ENCODE measurements around the gene THEM4. TPM values are rescaled to one million over a fixed set of nuclear protein-coding genes. Genes with fewer than 3 reads are reported as not detected.
A peak's percentile ranks its signal among the peaks of the same experiment; 100 is the strongest.

The THEM4 gene
- total and polyA plus RNA-seq, 2 of the 8 experiments (the other 6 are each of a cell fraction or from before 2014, with no cell fraction given), result 9.9 to 11.2 TPM

- Histone ChIP-seq H2AFZ (ENCODE audit: low read length) (no peak overlapping the region), H3K79me1 (ENCODE audit: low read depth, low read length) (no peaks in the 10 kb centered on the region), H3K9me3 (ENCODE audit: insufficient read depth in 2 of 2, low read depth in 1 of 2, low read length in 1 of 2) (no peaks in the 10 kb centered on the region), H4K5ac (ENCODE audit: insufficient read length, low read depth, low read length) (no peak overlapping the region), H3K18ac (ENCODE audit: extremely low read depth, low read length) (no peak overlapping the region), H3K4me2 (ENCODE audit: insufficient read depth in 1 of 2, low read depth in 2 of 2, low read length in 2 of 2) (no peak overlapping the region), H2BK120ac (replicated peaks; ENCODE audit: low read depth, low read length) (no peak overlapping the region), H3K23ac (ENCODE audit: insufficient read length) (no peak overlapping the region), H2BK15ac (ENCODE audit: low read length) (no peak overlapping the region), H3K27me3 (replicated peaks in 1 of 4; ENCODE audit: control insufficient read depth in 3 of 4, extremely low read depth in 1 of 4, insufficient read depth in 3 of 4, low read length in 3 of 4) (no peaks in the 10 kb centered on the region), H3K23me2 (ENCODE audit: low read depth, low read length) (no peaks in the 10 kb centered on the region), H3K56ac (replicated peaks; ENCODE audit: insufficient read length, low read depth, low read length) (no peak overlapping the region), H3K27ac (ENCODE audit: low read depth, low read length) (no peak overlapping the region), H3K4ac (replicated peaks; ENCODE audit: insufficient read length, low read depth, low read length) (no peak overlapping the region), H4K91ac (replicated peaks; ENCODE audit: insufficient read length, low read length) (no peak overlapping the region), H2BK12ac (ENCODE audit: low read depth, low read length) (0 out of 2 replicates have a peak overlapping the region, but pooled peaks have one; percentile 30), H2BK5ac (ENCODE audit: low read depth, low read length) (no peak overlapping the region), H3K36me3 (ENCODE audit: control insufficient read depth in 2 of 4, insufficient read depth in 4 of 4, low read length in 3 of 4) (no peaks in the 10 kb centered on the region), H3K14ac (ENCODE audit: insufficient read length) (no peak overlapping the region), H4K8ac (ENCODE audit: extremely low read depth, insufficient read depth, low read length) (no peak overlapping the region), H3K4me1 (replicated peaks in 1 of 4; ENCODE audit: control insufficient read depth in 3 of 4, insufficient read depth in 4 of 4, low read length in 3 of 4) (peaks cover 0 to 3% (median 0%) of the 10 kb centered on the region in 4 experiments; a peak in 2 of 7 replicates), H3K79me2 (ENCODE audit: control insufficient read depth in 1 of 2, insufficient read depth in 2 of 2, low read length in 2 of 2) (no peaks in the 10 kb centered on the region), H4K20me1 (replicated peaks in 1 of 2; ENCODE audit: control insufficient read depth in 1 of 2, insufficient read depth in 2 of 2, low read length in 2 of 2) (no peaks in the 10 kb centered on the region), H2AK5ac (ENCODE audit: low read depth, low read length) (no peak overlapping the region), H3K9ac (replicated peaks in 1 of 4; ENCODE audit: extremely low read depth in 1 of 4, low read depth in 3 of 4, low read length in 3 of 4) (no peak overlapping the region), H3K4me3 (ENCODE audit: extremely low read depth in 1 of 4, insufficient read depth in 2 of 4, low read depth in 3 of 4, low read length in 4 of 4) (no peak overlapping the region), H2BK20ac (ENCODE audit: low read length) (no peak overlapping the region; the same call in 1 of the 2 replicates)
- ChIA-PET POLR2A (ENCODE audit: partially characterized antibody) (no interaction called here), CTCF (ENCODE audit: partially characterized antibody) (interaction anchor here (1.4 to 3.3 kb wide), 3 partner anchors 12 to 56 kb away, joined by 5 to 20 read pairs (median 15); no protein-coding TSS in a partner anchor)
- TF ChIP-seq PHF8 (conservative IDR thresholded peaks at IDR 0.05; ENCODE audit: low read depth, low read length) (no peak), BRCA1 (IDR thresholded peaks at IDR 0.05; ENCODE audit: low read depth, low read length) (no peak), GTF2F1 (IDR thresholded peaks at IDR 0.05; ENCODE audit: borderline replicate concordance, low read depth, low read length) (no peak), CBX8 (IDR thresholded peaks at IDR 0.05; ENCODE audit: borderline replicate concordance, low read depth, low read length) (no peak), ATF3 (IDR thresholded peaks at IDR 0.05; ENCODE audit: insufficient read depth, low read depth, low read length) (no peak), GABPA (IDR thresholded peaks at IDR 0.05; ENCODE audit: borderline replicate concordance, insufficient read depth, low read length) (no peak), SP2 (IDR thresholded peaks at IDR 0.05; ENCODE audit: low read length) (no peak), YY1 (IDR thresholded peaks at IDR 0.05; ENCODE audit: low read depth, low read length) (no peak), POLR2AphosphoS5 (IDR thresholded peaks at IDR 0.05; ENCODE audit: low read depth, low read length) (no peak), SIN3A (conservative IDR thresholded peaks at IDR 0.05 in 1 of 2, IDR thresholded peaks at IDR 0.05 in 1 of 2; ENCODE audit: low read depth in 1 of 2, low read length in 2 of 2) (no peak)
- TF ChIP-seq, protein P1, sequence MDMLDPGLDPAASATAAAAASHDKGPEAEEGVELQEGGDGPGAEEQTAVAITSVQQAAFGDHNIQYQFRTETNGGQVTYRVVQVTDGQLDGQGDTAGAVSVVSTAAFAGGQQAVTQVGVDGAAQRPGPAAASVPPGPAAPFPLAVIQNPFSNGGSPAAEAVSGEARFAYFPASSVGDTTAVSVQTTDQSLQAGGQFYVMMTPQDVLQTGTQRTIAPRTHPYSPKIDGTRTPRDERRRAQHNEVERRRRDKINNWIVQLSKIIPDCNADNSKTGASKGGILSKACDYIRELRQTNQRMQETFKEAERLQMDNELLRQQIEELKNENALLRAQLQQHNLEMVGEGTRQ (IDR thresholded peaks at IDR 0.05; ENCODE audit: low read length), result no peak
- TF ChIP-seq, protein P2, sequence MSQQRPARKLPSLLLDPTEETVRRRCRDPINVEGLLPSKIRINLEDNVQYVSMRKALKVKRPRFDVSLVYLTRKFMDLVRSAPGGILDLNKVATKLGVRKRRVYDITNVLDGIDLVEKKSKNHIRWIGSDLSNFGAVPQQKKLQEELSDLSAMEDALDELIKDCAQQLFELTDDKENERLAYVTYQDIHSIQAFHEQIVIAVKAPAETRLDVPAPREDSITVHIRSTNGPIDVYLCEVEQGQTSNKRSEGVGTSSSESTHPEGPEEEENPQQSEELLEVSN (IDR thresholded peaks at IDR 0.05), result no peak
- 89% methylated on average over 2 of the region's 2 CpGs; no CpG with 5 or more reads in 1 of the 2 experiments for WGBS, 2 experiments (ENCODE audit: extremely low coverage in 1 of 2, insufficient coverage in 1 of 2, insufficient read length in 1 of 2, insufficient replicate concordance in 2 of 2, low coverage in 1 of 2, low lambda C conversion rate in 2 of 2, missing lambda C conversion rate in 1 of 2)
- DNase-seq (ENCODE audit: low read depth in 1 of 2, low spot score in 2 of 2) (no peak), FAIRE-seq (no peak)
These were observed 37.8 kb upstream of the THEM4 start for GRCh38 chr1:151947140-151947539.
